Measurements from ENCODE around the gene EVI2B. TPM values are rescaled to one million over a fixed set of nuclear protein-coding genes. Genes with fewer than 3 reads are reported as not detected.
"Not testable (repeated sequence)": the region's sequence is repeated elsewhere in the genome, so short reads cannot be mapped to it uniquely, and the experiment has no call there.

EVI2B gene
- polyA plus RNA-seq, 1 donor from 2014 or later, result 192 TPM

- no peak overlapping the region for H3K4me3 Mint-ChIP-seq
- H3K9me3 Mint-ChIP-seq, result no peaks in the 10 kb centered on the region
- H3K27ac Mint-ChIP-seq, result no peak overlapping the region
- H3K4me1 Mint-ChIP-seq, result peaks cover 0 to 2% (median 2%) of the 10 kb centered on the region in 3 donors
- H3K36me3 Mint-ChIP-seq, result peaks cover 4% of the 10 kb centered on the region
- H3K27me3 Mint-ChIP-seq, result no peaks in the 10 kb centered on the region
Measured at GRCh38 chr17:31295489-31295871, 18.4 kb downstream of the EVI2B start.

GRCh38 chr17:31294820-31295488, 18.9 kb downstream of the EVI2B start:
- H3K9me3 Mint-ChIP-seq, result no peaks in the 10 kb centered on the region
- H3K4me1 Mint-ChIP-seq, result peaks cover 0 to 4% (median 2%) of the 10 kb centered on the region in 3 donors
- peaks cover 4% of the 10 kb centered on the region for H3K36me3 Mint-ChIP-seq
- no peak overlapping the region for H3K27ac Mint-ChIP-seq
- no peaks in the 10 kb centered on the region for H3K27me3 Mint-ChIP-seq
- H3K4me3 Mint-ChIP-seq, result no peak overlapping the region

- H3K9me3 Mint-ChIP-seq, result no peaks in the 10 kb centered on the region
- no peak overlapping the region for H3K27ac Mint-ChIP-seq
- H3K4me1 Mint-ChIP-seq, result peaks cover 0 to 4% (median 2%) of the 10 kb centered on the region in 3 donors
- no peak overlapping the region for H3K4me3 Mint-ChIP-seq
- H3K27me3 Mint-ChIP-seq, result no peaks in the 10 kb centered on the region
- H3K36me3 Mint-ChIP-seq, result peaks cover 4% of the 10 kb centered on the region
Measured at GRCh38 chr17:31294231-31294630, 19.6 kb downstream of the EVI2B start.

GRCh38 chr17:31293581-31293980, 20.3 kb downstream of the EVI2B start:
- no peak overlapping the region for H3K27ac Mint-ChIP-seq
- H3K4me3 Mint-ChIP-seq, result no peak overlapping the region
- H3K27me3 Mint-ChIP-seq, result no peaks in the 10 kb centered on the region
- no peaks in the 10 kb centered on the region for H3K9me3 Mint-ChIP-seq
- peaks cover 0 to 4% (median 2%) of the 10 kb centered on the region in 3 donors for H3K4me1 Mint-ChIP-seq
- H3K36me3 Mint-ChIP-seq, result peaks cover 4% of the 10 kb centered on the region

- Mint-ChIP-seq H3K27ac (no peak overlapping the region), H3K9me3 (no peaks in the 10 kb centered on the region), H3K36me3 (peaks cover 4% of the 10 kb centered on the region), H3K27me3 (no peaks in the 10 kb centered on the region), H3K4me3 (no peak overlapping the region), H3K4me1 (peaks cover 0 to 4% (median 0%) of the 10 kb centered on the region in 3 donors)
Measured at GRCh38 chr17:31291820-31292219, 22.0 kb downstream of the EVI2B start.

GRCh38 chr17:31289790-31290189, 24.1 kb downstream of the EVI2B start:
- Mint-ChIP-seq H3K4me3 (no peak overlapping the region), H3K27ac (no peak overlapping the region), H3K27me3 (no peaks in the 10 kb centered on the region), H3K4me1 (peaks cover 0 to 2% (median 0%) of the 10 kb centered on the region in 3 donors), H3K36me3 (peaks cover 4% of the 10 kb centered on the region), H3K9me3 (no peaks in the 10 kb centered on the region)

- H3K4me3 Mint-ChIP-seq, H3K4me1 Mint-ChIP-seq, H3K9me3 Mint-ChIP-seq, H3K27me3 Mint-ChIP-seq, H3K36me3 Mint-ChIP-seq: not testable (repeated sequence)
- peak overlapping the region in 1 of 3 donors; percentile 50 for H3K27ac Mint-ChIP-seq
Measured at GRCh38 chr17:31287932-31288331, 25.9 kb downstream of the EVI2B start.

GRCh38 chr17:31286587-31286986, 27.3 kb downstream of the EVI2B start:
- H3K27ac Mint-ChIP-seq, result no peak overlapping the region
- no peaks in the 10 kb centered on the region for H3K9me3 Mint-ChIP-seq
- peaks cover 0 to 2% (median 0%) of the 10 kb centered on the region in 3 donors for H3K4me1 Mint-ChIP-seq
- H3K27me3 Mint-ChIP-seq, result no peaks in the 10 kb centered on the region
- H3K4me3 Mint-ChIP-seq, result no peak overlapping the region
- H3K36me3 Mint-ChIP-seq, result peaks cover 5% of the 10 kb centered on the region

- Mint-ChIP-seq H3K4me1 (no peaks in the 10 kb centered on the region), H3K9me3 (no peaks in the 10 kb centered on the region), H3K27me3 (no peaks in the 10 kb centered on the region), H3K27ac (no peak overlapping the region), H3K36me3 (peaks cover 5% of the 10 kb centered on the region), H3K4me3 (peak overlapping the region in 1 of 4 donors; percentile 12)
Measured at GRCh38 chr17:31283841-31284240, 30.0 kb downstream of the EVI2B start.

- peaks cover 12% of the 10 kb centered on the region for H3K36me3 Mint-ChIP-seq
- H3K4me3 Mint-ChIP-seq, result no peak overlapping the region
- H3K27ac Mint-ChIP-seq, result no peak overlapping the region
Measured at GRCh38 chr17:31281061-31281460, 32.8 kb downstream of the EVI2B start.

GRCh38 chr17:31279401-31279800, 34.5 kb downstream of the EVI2B start:
- Mint-ChIP-seq H3K9me3 (no peaks in the 10 kb centered on the region), H3K36me3 (peaks cover 14% of the 10 kb centered on the region), H3K27ac (no peak overlapping the region), H3K4me1 (no peaks in the 10 kb centered on the region), H3K4me3 (no peak overlapping the region), H3K27me3 (no peaks in the 10 kb centered on the region)

More at GRCh38 chr17:31281061-31281460, 32.8 kb downstream of the EVI2B start:
- Mint-ChIP-seq H3K9me3 (no peaks in the 10 kb centered on the region), H3K4me1 (no peaks in the 10 kb centered on the region), H3K27me3 (no peaks in the 10 kb centered on the region)

- no peak overlapping the region for H3K4me3 Mint-ChIP-seq
- peaks cover 10% of the 10 kb centered on the region for H3K36me3 Mint-ChIP-seq
- H3K27ac Mint-ChIP-seq, result no peak overlapping the region
- H3K4me1 Mint-ChIP-seq, result no peaks in the 10 kb centered on the region
- no peaks in the 10 kb centered on the region for H3K9me3 Mint-ChIP-seq
- no peaks in the 10 kb centered on the region for H3K27me3 Mint-ChIP-seq
Measured at GRCh38 chr17:31275116-31275515, 38.7 kb downstream of the EVI2B start.

- peaks cover 11% of the 10 kb centered on the region for H3K36me3 Mint-ChIP-seq
- no peak overlapping the region for H3K27ac Mint-ChIP-seq
- H3K4me3 Mint-ChIP-seq, result no peak overlapping the region
- no peaks in the 10 kb centered on the region for H3K27me3 Mint-ChIP-seq
- H3K4me1 Mint-ChIP-seq, result no peaks in the 10 kb centered on the region
- no peaks in the 10 kb centered on the region for H3K9me3 Mint-ChIP-seq
Measured at GRCh38 chr17:31274252-31274651, 39.6 kb downstream of the EVI2B start.

- no peak overlapping the region for H3K4me3 Mint-ChIP-seq
- no peaks in the 10 kb centered on the region for H3K4me1 Mint-ChIP-seq
- no peak overlapping the region for H3K27ac Mint-ChIP-seq
- peaks cover 15% of the 10 kb centered on the region for H3K36me3 Mint-ChIP-seq
- H3K9me3 Mint-ChIP-seq, result no peaks in the 10 kb centered on the region
- no peaks in the 10 kb centered on the region for H3K27me3 Mint-ChIP-seq
Measured at GRCh38 chr17:31273516-31273915, 40.3 kb downstream of the EVI2B start.

GRCh38 chr17:31272803-31273202, 41.1 kb downstream of the EVI2B start:
- peaks cover 13% of the 10 kb centered on the region for H3K36me3 Mint-ChIP-seq
- H3K4me3 Mint-ChIP-seq, result no peak overlapping the region
- no peaks in the 10 kb centered on the region for H3K9me3 Mint-ChIP-seq
- H3K27ac Mint-ChIP-seq, result no peak overlapping the region
- H3K4me1 Mint-ChIP-seq, result no peaks in the 10 kb centered on the region
- no peaks in the 10 kb centered on the region for H3K27me3 Mint-ChIP-seq

- H3K36me3 Mint-ChIP-seq, result peaks cover 10% of the 10 kb centered on the region
- H3K4me1 Mint-ChIP-seq, result no peaks in the 10 kb centered on the region
- H3K9me3 Mint-ChIP-seq, result no peaks in the 10 kb centered on the region
- no peak overlapping the region for H3K4me3 Mint-ChIP-seq
- no peaks in the 10 kb centered on the region for H3K27me3 Mint-ChIP-seq
- no peak overlapping the region for H3K27ac Mint-ChIP-seq
Measured at GRCh38 chr17:31272236-31272635, 41.6 kb downstream of the EVI2B start.

Data from IgD-negative memory B cell (primary cell).